SK-N-SH (cell line): ENCODE results near the gene MPPE1. TPM values are rescaled to one million over a fixed set of nuclear protein-coding genes. Genes with fewer than 3 reads are reported as not detected.

Experiments used
- CTCF ChIA-PET: fragments of 300-600, 350-600 bp; formaldehyde crosslinking; extraction: SDS; loops from one replicate; lab custom pipeline; 2021; lab: Yijun Ruan, JAX
- POLR2A ChIA-PET: fragments of 350-600 bp; sonication (Branson Sonifier 250); formaldehyde crosslinking; extraction: SDS; loops from one replicate; lab custom pipeline; 2020; ENCODE audit warnings: antibody characterized with exemption, inconsistent platforms; lab: Yijun Ruan, JAX
- DNase-seq: peaks from one replicate; pipeline ENCODE4 v3.0.0; 2012
- H2AFZ ChIP-seq: fragments of 200-600 bp; sonication (generic); 2 replicates; pipeline ENCODE4 v1.8.1; 2016; ENCODE audit warnings: antibody characterized with exemption, mild to moderate bottlenecking, low read depth
- H3F3A ChIP-seq: fragments of 200-600 bp; sonication (generic); replicated peaks from 2 replicates; pipeline ENCODE3; 2016; ENCODE audit warnings: antibody characterized with exemption, mild to moderate bottlenecking; ENCODE audit not compliant: insufficient read depth
- H3K27ac ChIP-seq, 2 experiments: fragments of 200-500 bp in 1 of 2; fragments of 200-600 bp in 1 of 2; sonication (Bioruptor generic) in 1 of 2; sonication (generic), shearing (Covaris generic) in 1 of 2; 2 replicates each; pipeline versions ENCODE4 v1.5.1 to v1.6.1; 2014 to 2016; ENCODE audit warnings: low read depth in 2 of 2, inconsistent platforms in 1 of 2, low read length in 1 of 2, mild to moderate bottlenecking in 1 of 2, mixed read lengths in 1 of 2
- H3K27me3 ChIP-seq: fragments of 200-600 bp; sonication (generic), shearing (Covaris generic); 2 replicates; pipeline ENCODE4 v1.6.1; 2016; ENCODE audit warnings: mixed run types; ENCODE audit not compliant: insufficient read depth
- H3K36me3 ChIP-seq, 2 experiments: fragments of 200-500 bp in 1 of 2; fragments of 200-600 bp in 1 of 2; sonication (Bioruptor generic) in 1 of 2; sonication (generic) in 1 of 2; replicated peaks in 1 of 2; 2 replicates each; pipeline versions ENCODE3 to v1.5.1; 2014 to 2016; ENCODE audit warnings: low read length in 1 of 2, mild to moderate bottlenecking in 1 of 2; ENCODE audit not compliant: insufficient read depth in 2 of 2, control insufficient read depth in 1 of 2
- H3K4me1 ChIP-seq, 2 experiments: fragments of 200-500 bp in 1 of 2; fragments of 200-600 bp in 1 of 2; sonication (Bioruptor generic) in 1 of 2; sonication (generic), shearing (Covaris generic) in 1 of 2; 2 replicates each; pipeline versions ENCODE4 v1.5.1 to v1.6.1; 2014 to 2016; ENCODE audit warnings: low read depth in 1 of 2, low read length in 1 of 2, mixed run types in 1 of 2; ENCODE audit not compliant: insufficient read depth in 2 of 2, control insufficient read depth in 1 of 2
- H3K4me2 ChIP-seq: fragments of 200-600 bp; sonication (generic), shearing (Covaris generic); 2 replicates; pipeline ENCODE4 v1.6.1; 2017; ENCODE audit warnings: mixed run types
- H3K4me3 ChIP-seq, 2 experiments: fragments of 200-500 bp in 1 of 2; fragments of 200-600 bp in 1 of 2; sonication (Bioruptor generic) in 1 of 2; sonication (generic), shearing (Covaris generic) in 1 of 2; 2 replicates each; pipeline versions ENCODE4 v1.5.1 to v1.8.1; 2014 to 2016; ENCODE audit warnings: low read depth in 2 of 2, inconsistent platforms in 1 of 2, low read length in 1 of 2, mild to moderate bottlenecking in 1 of 2, mixed read lengths in 1 of 2, moderate library complexity in 1 of 2
- H3K79me2 ChIP-seq: fragments of 200-600 bp; sonication (generic); 2 replicates; pipeline ENCODE4 v1.8.1; 2017; ENCODE audit warnings: mild to moderate bottlenecking; ENCODE audit not compliant: insufficient read depth
- H3K9ac ChIP-seq: fragments of 200-600 bp; sonication (generic); 2 replicates; pipeline ENCODE4 v1.6.1; 2017; ENCODE audit warnings: mixed run types
- H3K9me2 ChIP-seq: fragments of 200-600 bp; sonication (generic); 2 replicates; pipeline ENCODE4 v1.6.1; 2017; ENCODE audit warnings: mixed run types
- H3K9me3 ChIP-seq: fragments of 200-600 bp; sonication (generic); 2 replicates; pipeline ENCODE4 v1.6.1; 2017; ENCODE audit warnings: mixed run types, mild to moderate bottlenecking, moderate library complexity
- H4K20me1 ChIP-seq: fragments of 200-600 bp; sonication (generic); 2 replicates; pipeline ENCODE4 v1.6.1; 2017; ENCODE audit warnings: mild to moderate bottlenecking, mixed run types; ENCODE audit not compliant: insufficient read depth
- CTCF ChIP-seq: fragments of 200-600 bp; sonication (generic); IDR thresholded peaks from 2 replicates; pipeline ENCODE4 v1.6.1; 2017; ENCODE audit warnings: antibody characterized with exemption, mild to moderate bottlenecking, moderate library complexity
- ELF1 ChIP-seq: IDR thresholded peaks from 2 replicates; pipeline ENCODE4 v1.4.0; 2012
- EP300 ChIP-seq, 2 experiments: IDR thresholded peaks; 2 replicates each; pipeline versions ENCODE4 v1.4.0 to v1.6.1; 2012; ENCODE audit warnings: borderline replicate concordance in 1 of 2, low read depth in 1 of 2, low read length in 1 of 2
- FOSL2 ChIP-seq: IDR thresholded peaks from 2 replicates; pipeline ENCODE4 v1.4.0; 2012; ENCODE audit warnings: low read depth, mild to moderate bottlenecking, moderate library complexity, borderline replicate concordance
- FOXJ3 ChIP-seq: sonication (generic); formaldehyde crosslinking; IDR thresholded peaks from 2 replicates; pipeline ENCODE4 v1.5.1; 2020; ENCODE audit warnings: mild to moderate bottlenecking, missing genetic modification reagents
- FOXM1 ChIP-seq: IDR thresholded peaks from 2 replicates; pipeline ENCODE4 v1.4.0; 2012; ENCODE audit warnings: low read depth, mild to moderate bottlenecking
- GABPA ChIP-seq: IDR thresholded peaks from 2 replicates; pipeline ENCODE4 v1.4.0; 2012; ENCODE audit warnings: low read depth, mild to moderate bottlenecking
- JUND ChIP-seq: IDR thresholded peaks from 2 replicates; pipeline ENCODE4 v1.4.0; 2012
- MAX ChIP-seq: IDR thresholded peaks from 2 replicates; pipeline ENCODE4 v1.4.0; 2012; ENCODE audit warnings: low read depth
- PBX3 ChIP-seq: IDR thresholded peaks from 2 replicates; pipeline ENCODE4; 2012
- POLR2AphosphoS5 ChIP-seq: IDR thresholded peaks from 2 replicates; pipeline ENCODE4 v1.6.1; 2012; ENCODE audit warnings: low read depth, low read length
- RCOR1 ChIP-seq: fragments of 150-350 bp; IDR thresholded peaks from 2 replicates; pipeline ENCODE4 v1.6.1; 2017; ENCODE audit warnings: antibody characterized with exemption, low read length
- REST ChIP-seq: IDR thresholded peaks from 2 replicates; pipeline ENCODE4 v1.6.1; 2012; ENCODE audit warnings: mild to moderate bottlenecking, low read depth, low read length, moderate library complexity
- RFX5 ChIP-seq: IDR thresholded peaks from 2 replicates; pipeline ENCODE4 v1.6.1; 2012; ENCODE audit warnings: mild to moderate bottlenecking, improper control_type of control experiment, low read length
- USF1 ChIP-seq: IDR thresholded peaks from 2 replicates; pipeline ENCODE4 v1.4.0; 2012; ENCODE audit warnings: low read depth, borderline replicate concordance
- YY1 ChIP-seq: IDR thresholded peaks from 2 replicates; pipeline ENCODE4 v1.4.0; 2012; ENCODE audit warnings: low read depth, mild to moderate bottlenecking
- ZBTB33 ChIP-seq: IDR thresholded peaks from 2 replicates; pipeline ENCODE4 v1.4.0; 2012; ENCODE audit warnings: low read depth, borderline replicate concordance
- WGBS: methylation state at CpG from one replicate; pipeline ENCODE4 v1.1.6; 2017; ENCODE audit warnings: low lambda C conversion rate; 5-methylcytosine and 5-hydroxymethylcytosine counted together
- polyA plus RNA-seq, 3 experiments: library from polyadenylated mRNA; depleted of rRNA; stranded (reverse); fragments of >200 nt; gene quantifications; 2 replicates each; pipeline ENCODE4 v1.2.3, GENCODE V29; 2012

MPPE1 gene
- polyA plus RNA-seq, 1 of the 3 experiments (the other 2 are of a cell fraction), result 13.2 TPM

GRCh38 chr18:11932393-11932792 lies 24.3 kb upstream of the MPPE1 start:
- POLR2A ChIA-PET, result no interaction called here
- 13% methylated on average over 1 of the region's 14 CpGs for WGBS

More at GRCh38 chr18:11932393-11932792, 24.3 kb upstream of the MPPE1 start:
- TF ChIP-seq RFX5, result no peak
- TF ChIP-seq RCOR1, result no peak
- TF ChIP-seq MAX, result no peak
- no peak for TF ChIP-seq ZBTB33
- TF ChIP-seq REST, result no peak
- TF ChIP-seq YY1, result no peak
- TF ChIP-seq FOXJ3, result no peak
- no peak for TF ChIP-seq JUND
- no peak for TF ChIP-seq PBX3
- no peak for TF ChIP-seq FOSL2
- TF ChIP-seq GABPA, result no peak
- no peak for TF ChIP-seq ELF1
- TF ChIP-seq EP300 (IDR thresholded peaks at IDR 0.05; ENCODE audit: borderline replicate concordance in 1 of 2, low read depth in 1 of 2, low read length in 1 of 2), result no peak
- no peak for TF ChIP-seq FOXM1
- TF ChIP-seq CTCF, result no peak
- no peak for TF ChIP-seq POLR2AphosphoS5
- no peak for TF ChIP-seq USF1
- DNase-seq, result no peak
- no peaks in the 10 kb centered on the region for H3K4me1 ChIP-seq
- no peaks in the 10 kb centered on the region for H3K36me3 ChIP-seq
- H3K9me2 ChIP-seq, result no peaks in the 10 kb centered on the region
- no peaks in the 10 kb centered on the region for H3K9me3 ChIP-seq
- no peaks in the 10 kb centered on the region for H3K79me2 ChIP-seq
- H3K4me2 ChIP-seq, result no peak overlapping the region
- peaks cover 74% of the 10 kb centered on the region for H3K27me3 ChIP-seq
- H3K4me3 ChIP-seq, result no peak overlapping the region
- H2AFZ ChIP-seq, result no peak overlapping the region
- no peak overlapping the region for H3K9ac ChIP-seq
- CTCF ChIA-PET, result interaction anchor here (1.1 to 3.1 kb wide), 4 partner anchors 14 to 106 kb away, joined by 4 to 14 read pairs (median 6); no protein-coding TSS in a partner anchor
- no peaks in the 10 kb centered on the region for H4K20me1 ChIP-seq
- H3K27ac ChIP-seq, result no peak overlapping the region
- no peaks in the 10 kb centered on the region for H3F3A ChIP-seq
